IMR-90 (cell line): Measurements from ENCODE around the gene PPP1R12B. TPM values are rescaled to one million over a fixed set of nuclear protein-coding genes. Genes with fewer than 3 reads are reported as not detected.

Source experiments
- ATAC-seq: fragments of 200-7000 bp; cut with Tn5 transposase; 2 replicates; pipeline ENCODE4 v1.9.1; 2020; ENCODE audit warnings: low read depth, mild to moderate bottlenecking, moderate library complexity
- Bru-seq: library from RNA; stranded (reverse); fragments of 400-500 nt; gene quantifications from one replicate; lab custom pipeline; 2021; lab: Mats Ljungman, UMichigan
- BruChase-seq, 2 experiments: library from RNA; stranded (reverse); fragments of 400-500 nt; gene quantifications; one replicate each; lab custom pipeline; 2021; lab: Mats Ljungman, UMichigan
- BruUV-seq: library from RNA; stranded (reverse); fragments of 400-500 nt; replicated peaks from 2 replicates; lab custom pipeline; 2021; lab: Mats Ljungman, UMichigan
- CTCF ChIA-PET: fragments of 300-600 bp; formaldehyde crosslinking; extraction: SDS; loops from one replicate; lab custom pipeline; 2021; ENCODE audit warnings: antibody characterized with exemption; lab: Yijun Ruan, JAX
- POLR2A ChIA-PET: fragments of 300-600 bp; sonication (Branson Sonifier 250); formaldehyde crosslinking; loops from one replicate; lab custom pipeline; 2022; ENCODE audit warnings: antibody characterized with exemption; ENCODE audit not compliant: unreplicated experiment; lab: Charles Lee
- DNase-seq: peaks from one replicate; pipeline ENCODE4 v3.0.0; 2013
- H2AFZ ChIP-seq: replicated peaks from 2 replicates; pipeline ENCODE3; 2013; ENCODE audit warnings: low read length, mild to moderate bottlenecking; ENCODE audit not compliant: poor library complexity
- H2AK5ac ChIP-seq: 2 replicates; pipeline ENCODE4 v1.6.1; 2013; ENCODE audit warnings: low read depth, low read length, inconsistent platforms
- H2AK9ac ChIP-seq: replicated peaks from 2 replicates; pipeline ENCODE3; 2013; ENCODE audit warnings: mild to moderate bottlenecking, low read depth, low read length, moderate library complexity; ENCODE audit not compliant: poor library complexity
- H2BK120ac ChIP-seq: 2 replicates; pipeline ENCODE4 v1.6.1; 2013; ENCODE audit warnings: low read depth, low read length, inconsistent platforms
- H2BK15ac ChIP-seq: 3 replicates; pipeline ENCODE4 v1.6.1; 2013; ENCODE audit warnings: low read depth, low read length, inconsistent platforms
- H2BK20ac ChIP-seq: 2 replicates; pipeline ENCODE4 v1.6.1; 2013; ENCODE audit warnings: low read depth, mild to moderate bottlenecking, inconsistent platforms, low read length, moderate library complexity
- H2BK5ac ChIP-seq: 2 replicates; pipeline ENCODE4 v1.6.1; 2013; ENCODE audit warnings: mild to moderate bottlenecking, low read depth, low read length, inconsistent platforms; ENCODE audit not compliant: poor library complexity, severe bottlenecking
- H3K14ac ChIP-seq: replicated peaks from 2 replicates; pipeline ENCODE4 v1.6.1; 2013; ENCODE audit warnings: low read depth, low read length, inconsistent platforms
- H3K18ac ChIP-seq: 2 replicates; pipeline ENCODE4 v1.6.1; 2013; ENCODE audit warnings: low read depth, low read length, control low read depth
- H3K23ac ChIP-seq: 2 replicates; pipeline ENCODE4 v1.6.1; 2013; ENCODE audit warnings: low read depth, low read length, inconsistent platforms
- H3K27ac ChIP-seq: 2 replicates; pipeline ENCODE4 v1.5.1; 2013; ENCODE audit warnings: mild to moderate bottlenecking, control low read depth, low read length; ENCODE audit not compliant: insufficient read depth
- H3K27me3 ChIP-seq: 2 replicates; pipeline ENCODE4 v1.6.1; 2013; ENCODE audit warnings: low read length; ENCODE audit not compliant: control insufficient read depth, insufficient read depth
- H3K36me3 ChIP-seq: 2 replicates; pipeline ENCODE4 v1.6.1; 2013; ENCODE audit warnings: low read length, mixed read lengths; ENCODE audit not compliant: control insufficient read depth, insufficient read depth
- H3K4ac ChIP-seq: 2 replicates; pipeline ENCODE4 v1.6.1; 2013; ENCODE audit warnings: low read depth, low read length, inconsistent platforms
- H3K4me1 ChIP-seq: 2 replicates; pipeline ENCODE4 v1.6.1; 2013; ENCODE audit warnings: low read length, mixed read lengths; ENCODE audit not compliant: control insufficient read depth, insufficient read depth
- H3K4me2 ChIP-seq: 2 replicates; pipeline ENCODE4 v1.6.1; 2013; ENCODE audit warnings: low read depth, mild to moderate bottlenecking, control low read depth, low read length, moderate library complexity
- H3K4me3 ChIP-seq: 2 replicates; pipeline ENCODE4 v1.5.1; 2013; ENCODE audit warnings: low read depth, mild to moderate bottlenecking, control low read depth, low read length, moderate library complexity; ENCODE audit not compliant: insufficient read depth
- H3K56ac ChIP-seq: 2 replicates; pipeline ENCODE4 v1.6.1; 2013; ENCODE audit warnings: low read length, inconsistent platforms; ENCODE audit not compliant: insufficient read depth; ENCODE audit errors: extremely low read depth
- H3K79me1 ChIP-seq, 2 experiments: 2 replicates each; pipeline ENCODE4 v1.6.1; 2013; ENCODE audit warnings: low read length in 2 of 2, inconsistent platforms in 1 of 2, low read depth in 1 of 2
- H3K9ac ChIP-seq: 2 replicates; pipeline ENCODE4 v1.6.1; 2013; ENCODE audit warnings: low read depth, low read length, control low read depth
- H3K9me1 ChIP-seq: 2 replicates; pipeline ENCODE4 v1.6.1; 2013; ENCODE audit warnings: low read length, inconsistent platforms; ENCODE audit not compliant: insufficient read depth
- H3K9me3 ChIP-seq: 2 replicates; pipeline ENCODE4 v1.6.1; 2013; ENCODE audit warnings: low read length; ENCODE audit not compliant: control insufficient read depth, insufficient read depth
- H4K20me1 ChIP-seq: 2 replicates; pipeline ENCODE4 v1.6.1; 2013; ENCODE audit warnings: low read length, inconsistent platforms; ENCODE audit not compliant: insufficient read depth
- H4K5ac ChIP-seq: 2 replicates; pipeline ENCODE4 v1.6.1; 2013; ENCODE audit warnings: mild to moderate bottlenecking, low read depth, low read length, control low read depth
- H4K8ac ChIP-seq, 2 experiments: 2 replicates each; pipeline ENCODE4 v1.6.1; 2013; ENCODE audit warnings: low read depth in 2 of 2, low read length in 2 of 2, control low read depth in 1 of 2, inconsistent platforms in 1 of 2
- H4K91ac ChIP-seq: 2 replicates; pipeline ENCODE4 v1.6.1; 2013; ENCODE audit warnings: low read depth, low read length, inconsistent platforms; ENCODE audit not compliant: insufficient read depth
- BHLHE40 ChIP-seq: fragments of 150-350 bp; IDR thresholded peaks from 2 replicates; pipeline ENCODE4 v1.6.1; 2016; ENCODE audit warnings: mild to moderate bottlenecking, low read depth, low read length
- CEBPB ChIP-seq: IDR thresholded peaks from 2 replicates; pipeline ENCODE4 v1.6.1; 2012; ENCODE audit warnings: low read depth, low read length, improper control_type of control experiment
- CTCF ChIP-seq: conservative IDR thresholded peaks from 2 replicates; pipeline ENCODE4 v1.5.1; 2012; ENCODE audit warnings: mild to moderate bottlenecking, low read depth, low read length, improper control_type of control experiment
- ELK1 ChIP-seq: fragments of 150-350 bp; IDR thresholded peaks from 2 replicates; pipeline ENCODE4 v1.6.1; 2016; ENCODE audit warnings: low read depth, mild to moderate bottlenecking, low read length, moderate library complexity, borderline replicate concordance
- FOS ChIP-seq: fragments of 150-350 bp; IDR thresholded peaks from 2 replicates; pipeline ENCODE4 v1.6.1; 2016; ENCODE audit warnings: low read depth, low read length
- MAZ ChIP-seq: IDR thresholded peaks from 2 replicates; pipeline ENCODE4 v1.6.1; 2012; ENCODE audit warnings: low read depth, mild to moderate bottlenecking, low read length, improper control_type of control experiment, moderate library complexity, borderline replicate concordance
- MXI1 ChIP-seq: IDR thresholded peaks from 2 replicates; pipeline ENCODE4 v1.6.1; 2012; ENCODE audit warnings: low read depth, mild to moderate bottlenecking, low read length, moderate library complexity, borderline replicate concordance
- POLR2A ChIP-seq: IDR thresholded peaks from 2 replicates; pipeline ENCODE4 v1.6.1; 2012; ENCODE audit warnings: mild to moderate bottlenecking, low read depth, low read length
- RCOR1 ChIP-seq: IDR thresholded peaks from 2 replicates; pipeline ENCODE4 v1.6.1; 2012; ENCODE audit warnings: mild to moderate bottlenecking, low read length, improper control_type of control experiment; ENCODE audit not compliant: insufficient replicate concordance
- RFX5 ChIP-seq: IDR thresholded peaks from 2 replicates; pipeline ENCODE4 v1.8.0; 2012; ENCODE audit warnings: low read depth, mild to moderate bottlenecking, low read length, moderate library complexity
- WGBS, 2 experiments: methylation state at CpG; one replicate each; pipeline versions ENCODE4 v1.1.5 to v1.1.7; 2013; ENCODE audit warnings: missing lambda C conversion rate in 2 of 2; ENCODE audit not compliant: insufficient read length in 1 of 2; ENCODE audit errors: extremely low coverage in 2 of 2; 5-methylcytosine and 5-hydroxymethylcytosine counted together
- dilution Hi-C: fragments of 300-500 bp; cut with HindIII; formaldehyde crosslinking; loops from one replicate; pipeline ENCODE4 v1.14.3; 2018; ENCODE audit warnings: low sequenced_read_pairs; ENCODE audit not compliant: unreplicated experiment
- in situ Hi-C: fragments of 300-500 bp; cut with MboI; formaldehyde crosslinking; loops from 3 replicates; pipeline ENCODE4 v1.14.3; 2019; ENCODE audit warnings: low sequenced_read_pairs, inconsistent platforms, mixed read lengths
- intact Hi-C: fragments of 100-400 bp; cut with micrococcal nuclease; formaldehyde crosslinking; loops from 2 replicates; pipeline ENCODE4 v1.10.0; 2022
- long read RNA-seq: library from polyadenylated mRNA; unstranded; transcript quantifications from one replicate; pipeline ENCODE4 v2.0.0, GENCODE V29; 2021; ENCODE audit not compliant: unreplicated experiment
- polyA plus RNA-seq, 3 experiments: library from polyadenylated mRNA; depleted of rRNA; stranded (reverse); fragments of >200 nt; gene quantifications; 2 replicates each; pipeline ENCODE4 v1.2.3, GENCODE V29; 2012; ENCODE audit warnings: low replicate concordance in 1 of 3
- total RNA-seq: library from RNA; depleted of rRNA; stranded (reverse); fragments of >200 nt; gene quantifications from 2 replicates; pipeline ENCODE4 v1.2.3, GENCODE V29; 2012; rRNA removed
- TF ChIP-seq, protein P1 (sequence below): fragments of 150-350 bp; IDR thresholded peaks from 2 replicates; pipeline ENCODE4 v1.6.1; 2017; ENCODE audit warnings: mild to moderate bottlenecking, antibody characterized with exemption, low read length, low read depth

The PPP1R12B gene
- total RNA-seq = 12.0 and 22.8 TPM in 2 replicates
- polyA plus RNA-seq (2012; rRNA removed) = 8.1 and 8.5 TPM in 2 replicates
- 1.3 and 2.5 TPM in 2 replicates for polyA plus RNA-seq (2012; cell fraction: cytosol; rRNA removed)
- polyA plus RNA-seq (2012; cell fraction: nucleus; rRNA removed; ENCODE audit: low replicate concordance) = 9.7 and 44.2 TPM in 2 replicates
- Bru-seq, nascent RNA = percentile 76 among the genes with signal in this experiment
- BruChase-seq, experiment 1, labeled RNA remaining after a 6-hour chase = percentile 73 among the genes with signal in this experiment
- percentile 74 among the genes with signal in this experiment for BruChase-seq, experiment 2, labeled RNA remaining after a 2-hour chase
- long read RNA-seq, partial matches to known transcripts = 1 of 6 reads
- long read RNA-seq, other reads (novel, unspliced or antisense) = 4 of 6 reads

DNA sequence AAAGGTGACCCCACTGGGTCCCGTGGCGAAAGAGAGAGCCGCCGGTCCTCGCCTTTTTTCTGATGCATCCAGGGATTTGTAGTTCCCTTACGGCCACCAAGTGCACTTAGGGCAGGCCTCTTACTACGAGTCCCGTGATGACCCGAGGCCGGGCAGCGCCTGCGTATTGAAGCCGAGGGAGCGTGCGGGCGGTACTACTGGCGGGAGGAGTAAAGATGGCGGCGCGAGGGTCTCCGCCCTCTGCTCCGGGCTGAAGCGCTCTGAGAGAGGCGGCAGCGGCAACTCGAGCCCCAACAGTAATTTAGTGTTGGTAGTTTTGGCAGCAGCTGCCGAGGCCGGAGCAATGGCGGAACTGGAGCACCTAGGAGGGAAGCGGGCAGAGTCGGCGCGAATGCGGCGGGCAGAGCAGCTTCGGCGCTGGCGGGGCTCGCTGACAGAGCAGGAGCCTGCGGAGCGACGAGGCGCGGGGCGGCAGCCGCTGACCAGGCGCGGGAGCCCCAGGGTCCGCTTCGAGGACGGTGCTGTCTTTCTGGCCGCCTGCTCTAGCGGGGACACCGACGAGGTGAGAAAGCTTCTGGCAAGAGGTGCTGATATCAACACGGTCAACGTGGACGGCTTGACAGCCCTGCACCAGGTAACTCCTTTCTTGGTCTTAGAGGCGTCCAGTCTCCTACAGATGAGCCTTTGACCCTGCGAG is at the start of gene PPP1R12B:
Gene PPP1R12B, plus strand, starts transcription at position 191 of the 697 bp plus-strand sequence. Its CDS starts 153 bp downstream, at position 344.
- dilution Hi-C loops = no loop called here

More for the DNA sequence above, at the start of gene PPP1R12B:
- Histone ChIP-seq H4K20me1 (peaks cover 3% of the 10 kb centered on the region), H4K91ac (peak within 1 kb of the TSS; percentile 57), H3K4me1 (peaks cover 3% of the 10 kb centered on the region), H3K9me3 (no peaks in the 10 kb centered on the region), H2BK120ac (peak within 1 kb of the TSS; percentile 64; the same call in 1 of the 2 replicates), H3K18ac (no peak within 1 kb of the TSS; the same call in 1 of the 2 replicates), H2BK5ac (peak within 1 kb of the TSS; percentile 58), H4K5ac (no peak within 1 kb of the TSS), H4K8ac (peak within 1 kb of the TSS in 1 of 2 experiments; percentile 78; a peak in 1 of 4 replicates), H3K27me3 (no peaks in the 10 kb centered on the region), H3K4me3 (peak within 1 kb of the TSS; percentile 74), H3K14ac (peak within 1 kb of the TSS; percentile 75), H3K23ac (peak within 1 kb of the TSS; percentile 91), H3K4me2 (peak within 1 kb of the TSS; percentile 92), H2AFZ (peak within 1 kb of the TSS; percentile 99), H2AK9ac (peak within 1 kb of the TSS; percentile 86), H3K9me1 (no peaks in the 10 kb centered on the region), H3K27ac (peak within 1 kb of the TSS; percentile 66), H2BK20ac (no peak within 1 kb of the TSS), H3K9ac (peak within 1 kb of the TSS; percentile 75), H3K36me3 (no peaks in the 10 kb centered on the region), H2BK15ac (no peak within 1 kb of the TSS), H2AK5ac (0 out of 2 replicates have a peak within 1 kb of the TSS, but pooled peaks have one; percentile 3), H3K4ac (peak within 1 kb of the TSS; percentile 72), H3K79me1 (peaks cover 5 to 33% of the 10 kb centered on the region in 2 experiments), H3K56ac (0 out of 2 replicates have a peak within 1 kb of the TSS, but pooled peaks have one; percentile 7)
- peak; percentile 99 for DNase-seq
- ATAC-seq = peak; percentile 99
- ChIA-PET CTCF (no interaction called here), POLR2A (no interaction called here)
- intact Hi-C loops (loop anchor here (5.0 kb wide), 1 partner anchor 109 kb away; no protein-coding TSS in a partner anchor), in situ Hi-C loops (loop anchor here (10.0 kb wide), 1 partner anchor 266 kb away; no protein-coding TSS in a partner anchor)
- BruUV-seq = no TSS peak
- TF ChIP-seq FOS (no peak), POLR2A (peak; percentile 91), MXI1 (peak; percentile 49; the same call in 1 of the 2 replicates), RFX5 (no peak), CTCF (no peak), RCOR1 (no peak), ELK1 (no peak), BHLHE40 (peak; percentile 91), MAZ (no peak; the same call in 1 of the 2 replicates), CEBPB (peak; percentile 76)
- TF ChIP-seq, protein P1, sequence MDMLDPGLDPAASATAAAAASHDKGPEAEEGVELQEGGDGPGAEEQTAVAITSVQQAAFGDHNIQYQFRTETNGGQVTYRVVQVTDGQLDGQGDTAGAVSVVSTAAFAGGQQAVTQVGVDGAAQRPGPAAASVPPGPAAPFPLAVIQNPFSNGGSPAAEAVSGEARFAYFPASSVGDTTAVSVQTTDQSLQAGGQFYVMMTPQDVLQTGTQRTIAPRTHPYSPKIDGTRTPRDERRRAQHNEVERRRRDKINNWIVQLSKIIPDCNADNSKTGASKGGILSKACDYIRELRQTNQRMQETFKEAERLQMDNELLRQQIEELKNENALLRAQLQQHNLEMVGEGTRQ = peak; percentile 84
- 0% methylated on average over 41 of the region's 60 CpGs; no CpG with 5 or more reads in 1 of the 2 experiments for WGBS, 2 experiments
